Brain microvascular endothelial cell (primary cell): ENCODE results near the gene TNFRSF13B.
"Not testable (repeated sequence)": the region's sequence is repeated elsewhere in the genome, so short reads cannot be mapped to it uniquely, and the experiment has no call there.

ENCODE experiments used
- DNase-seq: peaks from one replicate; pipeline ENCODE4 v3.0.0-alpha.2; 2020
- H3K27ac ChIP-seq: fragments of 250-450 bp; sonication (Bioruptor Pico); 2 replicates; pipeline ENCODE4 v1.5.1; 2020; ENCODE audit warnings: mild to moderate bottlenecking, moderate library complexity
- H3K27me3 ChIP-seq: fragments of 250-450 bp; sonication (Bioruptor Pico); replicated peaks from 2 replicates; pipeline ENCODE4 v1.5.1; 2020; ENCODE audit warnings: mild to moderate bottlenecking
- H3K36me3 ChIP-seq: fragments of 250-450 bp; sonication (Bioruptor Pico); replicated peaks from 2 replicates; pipeline ENCODE4 v1.5.1; 2020; ENCODE audit warnings: mild to moderate bottlenecking
- H3K4me3 ChIP-seq: 2 replicates; pipeline ENCODE4 v1.5.1; 2011; ENCODE audit warnings: low read depth, mild to moderate bottlenecking, control low read depth, low read length, moderate library complexity
- CTCF ChIP-seq: IDR thresholded peaks from 2 replicates; pipeline ENCODE4 v1.5.1; 2011; ENCODE audit warnings: low read depth, mild to moderate bottlenecking, moderate library complexity, low read length, control low read depth, inconsistent platforms; ENCODE audit errors: missing control alignments
- in situ Hi-C: cut with HindIII; loops from 2 replicates; pipeline ENCODE4 v1.10.0; 2017; ENCODE audit warnings: low sequenced_read_pairs, low pct_ligation_motif_present

Gene TNFRSF13B

GRCh38 chr17:16923097-16923903 is 48.6 kb downstream of the TNFRSF13B start:
- Histone ChIP-seq H3K27me3 (no peaks in the 10 kb centered on the region), H3K27ac (no peak overlapping the region), H3K4me3 (no peak overlapping the region), H3K36me3 (no peaks in the 10 kb centered on the region)
- in situ Hi-C loops = no loop called here
- DNase-seq = no peak
- no peak for TF ChIP-seq CTCF

GRCh38 chr17:16922386-16923096 is 49.4 kb downstream of the TNFRSF13B start:
- Histone ChIP-seq H3K27ac (no peak overlapping the region), H3K27me3 (no peaks in the 10 kb centered on the region), H3K36me3 (no peaks in the 10 kb centered on the region), H3K4me3 (no peak overlapping the region)
- in situ Hi-C loops = no loop called here
- no peak for DNase-seq
- TF ChIP-seq CTCF = peak; percentile 27

- H3K4me3 ChIP-seq, H3K36me3 ChIP-seq, H3K27ac ChIP-seq, in situ Hi-C loops, H3K27me3 ChIP-seq, DNase-seq: not testable (repeated sequence)
These were observed 50.5 kb downstream of the TNFRSF13B start for GRCh38 chr17:16921451-16921850.

- DNase-seq = no peak
- H3K36me3 ChIP-seq = no peaks in the 10 kb centered on the region
- H3K4me3 ChIP-seq = no peak overlapping the region
- H3K27ac ChIP-seq = no peak overlapping the region
- no peak for TF ChIP-seq CTCF
- H3K27me3 ChIP-seq = no peaks in the 10 kb centered on the region
- in situ Hi-C loops = no loop called here
These were observed 51.3 kb downstream of the TNFRSF13B start for GRCh38 chr17:16920628-16921020.

- H3K27ac ChIP-seq = no peak overlapping the region
- H3K36me3 ChIP-seq = no peaks in the 10 kb centered on the region
- no peak for DNase-seq
- H3K4me3 ChIP-seq = no peak overlapping the region
- in situ Hi-C loops = no loop called here
- no peaks in the 10 kb centered on the region for H3K27me3 ChIP-seq
- TF ChIP-seq CTCF = peak; percentile 16
These were observed 52.0 kb downstream of the TNFRSF13B start for GRCh38 chr17:16919663-16920627.

GRCh38 chr17:16918443-16918842 is 53.5 kb downstream of the TNFRSF13B start:
- in situ Hi-C loops = no loop called here
- no peak overlapping the region for H3K4me3 ChIP-seq
- TF ChIP-seq CTCF = no peak

More at GRCh38 chr17:16918443-16918842, 53.5 kb downstream of the TNFRSF13B start:
- Histone ChIP-seq H3K27ac (no peak overlapping the region), H3K27me3 (no peaks in the 10 kb centered on the region), H3K36me3 (no peaks in the 10 kb centered on the region)
- no peak for DNase-seq
